K562 (cell line): ENCODE data around the gene THEM4. TPM values are rescaled to one million over a fixed set of nuclear protein-coding genes. Genes with fewer than 3 reads are reported as not detected.
A peak's percentile ranks its signal among the peaks of the same experiment; 100 is the strongest.

Source experiments
- ELK1 ChIP-seq: sonication (generic); formaldehyde crosslinking; IDR thresholded peaks from 2 replicates; pipeline ENCODE4 v1.8.1; 2022; ENCODE audit warnings: missing genetic modification reagents
- HOXB6 ChIP-seq: fragments of 250-450 bp; sonication (Bioruptor Pico); IDR thresholded peaks from 2 replicates; pipeline ENCODE4 v1.5.1; 2022; ENCODE audit warnings: mild to moderate bottlenecking, borderline replicate concordance
- KDM2B ChIP-seq: fragments of 250-450 bp; sonication (Bioruptor Pico); IDR thresholded peaks from 2 replicates; pipeline ENCODE4 v1.8.0; 2021; ENCODE audit warnings: mild to moderate bottlenecking, moderate library complexity
- NBN ChIP-seq: fragments of 450-650 bp; IDR thresholded peaks from 2 replicates; pipeline ENCODE4 v1.6.1; 2016; ENCODE audit warnings: low read depth, mild to moderate bottlenecking
- NFE2L1 ChIP-seq: fragments of 450-650 bp; IDR thresholded peaks from 2 replicates; pipeline ENCODE4 v1.6.1; 2016; ENCODE audit warnings: missing genetic modification characterization, low read depth, mild to moderate bottlenecking, missing compliant biosample characterization, moderate library complexity, borderline replicate concordance
- NKRF ChIP-seq: fragments of 450-650 bp; IDR thresholded peaks from 2 replicates; pipeline ENCODE4 v1.6.1; 2016; ENCODE audit warnings: borderline replicate concordance
- SIN3B ChIP-seq: fragments of 450-650 bp; IDR thresholded peaks from 2 replicates; pipeline ENCODE4 v1.6.1; 2017; ENCODE audit warnings: low read depth, mild to moderate bottlenecking, moderate library complexity
- SRSF3 ChIP-seq: fragments of 200-400 bp; formaldehyde crosslinking; IDR thresholded peaks from 2 replicates; pipeline ENCODE4 v1.6.1; 2016; ENCODE audit warnings: mild to moderate bottlenecking, low read length, moderate library complexity; ENCODE audit not compliant: insufficient read depth
- ZBTB12 ChIP-seq: fragments of 250-450 bp; sonication (Bioruptor Pico); IDR thresholded peaks from 2 replicates; pipeline ENCODE4 v1.4.0; 2020
- ZBTB5 ChIP-seq: fragments of 450-650 bp; IDR thresholded peaks from 2 replicates; pipeline ENCODE4 v1.6.1; 2017; ENCODE audit warnings: antibody characterized with exemption
- ZNF407 ChIP-seq: fragments of 450-650 bp; IDR thresholded peaks from 2 replicates; pipeline ENCODE4 v1.6.1; 2016; ENCODE audit warnings: low read depth
- polyA plus RNA-seq, 8 experiments: library from polyadenylated mRNA; depleted of rRNA in 4 of 8; stranded (reverse) in 5 of 8; unstranded in 3 of 8; fragments of >200 nt; fragmentation: Nextera tagmentation in 2 of 8; fragmentation: Illumina TruSeq in 1 of 8; extraction: Ambion mirVana in 2 of 8; extraction: Trizol in 1 of 8; gene quantifications; 2 replicates each; pipeline versions ENCODE4 v1.2.1 to v1.2.3, GENCODE V29; 2011 to 2014; ENCODE audit warnings: inconsistent platforms in 1 of 8, missing spikeins in 1 of 8
- total RNA-seq, 7 experiments: library from RNA; depleted of rRNA in 6 of 7; stranded (reverse); fragments of >200 nt in 6 of 7; fragmentation: Illumina TruSeq in 2 of 7; extraction: Trizol in 2 of 7; gene quantifications; 2 replicates each; pipeline versions ENCODE4 v1.2.1 to v1.2.3, GENCODE V29; 2011 to 2021; ENCODE audit warnings: low replicate concordance in 1 of 7

Gene THEM4
- total and polyA plus RNA-seq, 9 of the 15 experiments (the other 6 are each of a cell fraction or from before 2014, with no cell fraction given): 8.6 to 71.9 (median 35.3) TPM

GRCh38 chr1:151909167-151910149 is at the start of gene THEM4 (continued):
- TF ChIP-seq ZNF407 (no peak), SRSF3 (no peak), ELK1 (CRISPR knock-in tag) (no peak), SIN3B (peak; percentile 70), NBN (peak; percentile 84; the same call in 1 of the 2 replicates), ZBTB5 (no peak), NFE2L1 (tag) (no peak), NKRF (peak; percentile 35; the same call in 1 of the 2 replicates), KDM2B (CRISPR knock-in tag) (no peak), ZBTB12 (CRISPR knock-in tag) (peak; percentile 79), HOXB6 (CRISPR knock-in tag) (no peak; the same call in 1 of the 2 replicates)
